Endothelial cell of umbilical vein (primary cell): Measurements from ENCODE around the gene DEGS2.

Experiments used
- CTCF ChIP-seq, 2 donors: IDR thresholded peaks; 1 replicate in 1 of 2; 2 replicates in 1 of 2; pipeline ENCODE4 v1.5.1; 2011; ENCODE audit warnings: low read length in 2 of 2, mild to moderate bottlenecking in 2 of 2, moderate library complexity in 2 of 2, control low read depth in 1 of 2, inconsistent platforms in 1 of 2, low read depth in 1 of 2; ENCODE audit not compliant: insufficient read depth in 1 of 2; ENCODE audit errors: extremely low read depth in 1 of 2
- EZH2 ChIP-seq: IDR thresholded peaks from 2 replicates; pipeline ENCODE4 v1.6.1; 2012; ENCODE audit warnings: borderline replicate concordance, low read depth, mild to moderate bottlenecking, moderate library complexity, low read length, inconsistent platforms; ENCODE audit not compliant: severe bottlenecking

DNA sequence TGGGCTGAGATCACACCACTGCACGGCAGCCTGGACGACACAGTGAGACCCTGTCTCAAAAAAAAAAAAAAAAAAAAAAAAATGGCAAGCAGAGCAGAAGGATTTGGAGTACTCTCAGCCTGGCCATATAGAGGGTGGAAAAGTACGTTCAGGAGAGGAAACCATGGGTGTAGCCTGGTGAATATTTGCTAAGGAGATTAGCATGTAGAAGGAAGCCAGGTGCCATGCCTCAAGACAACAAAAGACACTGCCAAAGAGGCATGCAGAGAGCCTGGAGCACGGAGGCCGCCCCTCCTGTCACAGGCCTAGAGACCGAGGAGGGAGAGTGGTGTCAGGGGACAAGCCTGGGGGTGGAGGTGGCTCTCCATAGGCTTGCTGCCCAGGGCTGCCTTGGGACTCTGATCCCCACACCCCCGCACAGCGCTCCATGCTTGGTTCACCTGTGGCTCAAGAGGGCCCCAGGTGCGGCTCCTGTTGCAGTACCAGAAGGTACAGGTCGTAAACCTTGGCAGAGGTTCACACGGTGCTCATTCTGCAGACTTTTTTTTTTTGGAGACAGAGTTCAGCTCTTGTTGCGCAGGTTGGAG, 27.9 kb upstream of the DEGS2 start:
- TF ChIP-seq CTCF (IDR thresholded peaks at IDR 0.05; ENCODE audit: extremely low read depth in 1 of 2, insufficient read depth in 1 of 2, low read depth in 1 of 2, low read length in 2 of 2) (no peak), EZH2 (no peak)
